ENCODE measurements around the gene PLEK.

Gene PLEK

DNA sequence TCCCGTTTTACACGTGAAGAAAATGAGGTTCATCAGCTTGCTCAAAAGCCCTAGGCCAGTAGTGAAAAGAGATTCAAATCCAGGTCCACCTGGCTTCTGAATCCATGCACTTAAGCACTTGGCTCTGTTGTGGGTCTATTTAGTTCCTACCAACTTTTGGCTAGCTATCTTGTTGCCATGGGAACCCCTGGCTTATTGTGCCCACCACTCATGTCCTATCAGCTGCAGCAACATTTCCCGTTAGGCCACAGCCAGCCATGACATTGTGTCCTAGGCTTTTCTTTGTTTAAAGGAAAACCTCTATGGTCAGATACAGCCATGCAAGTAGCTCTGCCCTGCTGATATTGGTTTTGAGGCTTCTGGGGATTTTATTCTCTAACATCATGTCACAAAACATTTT, 49.8 kb downstream of the PLEK start:
- DNase-seq (ENCODE audit: low read depth, low spot score) = no peak

GRCh38 chr2:68415521-68415920, 50.4 kb downstream of the PLEK start:
- DNase-seq (ENCODE audit: low read depth, low spot score) = no peak

GRCh38 chr2:68416081-68416675, 51.1 kb downstream of the PLEK start:
- DNase-seq (ENCODE audit: low read depth, low spot score) = no peak

- DNase-seq (ENCODE audit: low read depth, low spot score) = no peak
These were observed 52.8 kb downstream of the PLEK start for GRCh38 chr2:68417926-68418325.

- DNase-seq (ENCODE audit: low read depth, low spot score) = no peak
These were observed 53.3 kb downstream of the PLEK start for GRCh38 chr2:68418419-68418818.

- no peak for DNase-seq (ENCODE audit: low read depth, low spot score)
These were observed 53.8 kb downstream of the PLEK start for GRCh38 chr2:68418855-68419254.

GRCh38 chr2:68420254-68420910, 55.3 kb downstream of the PLEK start:
- no peak for DNase-seq (ENCODE audit: low read depth, low spot score)

DNA sequence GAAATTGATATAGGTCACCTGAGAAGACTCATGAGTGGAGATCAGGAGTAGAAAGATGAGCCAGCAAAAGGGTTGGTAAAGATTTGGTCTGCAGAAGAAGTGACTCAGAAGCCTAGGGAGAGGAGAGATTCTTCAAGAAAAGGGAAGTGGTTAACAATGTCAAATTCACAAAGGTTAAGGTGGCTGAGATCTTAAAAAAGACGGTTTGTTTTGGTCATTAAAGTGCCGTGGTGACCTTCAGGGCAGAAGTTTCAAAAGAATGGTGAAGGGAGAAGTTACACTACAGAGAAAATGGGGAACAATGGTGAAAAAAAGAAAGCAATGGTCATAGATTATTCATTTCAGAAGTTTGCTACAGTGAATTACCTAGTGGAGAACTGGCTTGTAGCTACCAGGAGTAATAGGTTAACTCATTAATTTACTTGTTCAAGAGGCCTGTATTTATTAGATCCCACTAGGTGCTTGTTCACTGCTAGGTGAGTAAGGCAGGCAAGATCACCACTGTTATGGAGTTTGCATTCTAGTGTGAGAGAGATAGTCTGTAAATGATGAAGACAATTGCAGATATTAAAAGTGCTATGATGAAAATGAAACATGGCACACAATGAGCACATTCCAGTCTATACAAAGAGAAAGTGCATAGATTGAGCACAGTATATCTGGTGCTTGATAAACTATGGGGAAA, 59.0 kb downstream of the PLEK start:
- no peak for DNase-seq (ENCODE audit: low read depth, low spot score)

GRCh38 chr2:68425503-68425902, 60.4 kb downstream of the PLEK start:
- no peak for DNase-seq (ENCODE audit: low read depth, low spot score)

DNA sequence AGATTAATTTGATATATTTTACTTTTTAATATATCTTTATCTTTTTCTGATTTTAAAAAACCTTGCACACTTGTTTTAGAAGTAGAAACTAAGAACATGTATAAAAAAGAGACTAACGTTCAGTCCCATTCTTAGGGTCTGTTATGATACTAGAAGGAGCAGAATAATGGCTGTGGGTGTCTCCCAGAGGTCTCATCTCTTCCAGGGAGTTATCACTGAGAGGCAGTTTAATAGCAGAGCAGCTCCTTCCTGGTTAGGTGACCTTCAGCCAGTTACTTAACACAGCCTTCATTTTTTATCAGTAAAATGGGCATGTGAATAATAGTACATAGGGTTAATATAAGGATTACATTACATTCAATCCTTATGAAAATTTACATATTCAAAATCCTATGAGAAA, 61.4 kb downstream of the PLEK start:
- no peak for DNase-seq (ENCODE audit: low read depth, low spot score)

- DNase-seq (ENCODE audit: low read depth, low spot score) = no peak
These were observed 61.9 kb downstream of the PLEK start for GRCh38 chr2:68426848-68427579.

DNA sequence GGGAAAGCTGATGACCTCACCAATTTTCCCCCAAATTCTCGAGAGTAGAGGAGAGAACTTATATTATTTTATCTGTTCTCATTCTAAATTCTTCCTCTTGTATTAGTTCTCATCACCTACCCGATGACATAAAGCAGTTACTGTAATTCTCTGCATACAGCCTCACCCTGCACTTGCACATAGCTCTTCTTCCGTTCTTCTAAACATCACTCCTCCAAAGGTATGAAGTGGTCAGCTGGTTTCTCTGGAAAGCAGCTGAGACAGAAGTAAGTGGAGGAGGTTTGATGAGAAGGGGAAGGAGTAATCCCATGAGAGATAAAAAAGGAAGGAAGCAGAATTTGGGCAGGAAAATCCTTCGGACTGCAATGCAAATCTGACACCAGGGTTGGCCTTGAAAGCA, 63.0 kb downstream of the PLEK start:
- DNase-seq (ENCODE audit: low read depth, low spot score) = no peak

DNA sequence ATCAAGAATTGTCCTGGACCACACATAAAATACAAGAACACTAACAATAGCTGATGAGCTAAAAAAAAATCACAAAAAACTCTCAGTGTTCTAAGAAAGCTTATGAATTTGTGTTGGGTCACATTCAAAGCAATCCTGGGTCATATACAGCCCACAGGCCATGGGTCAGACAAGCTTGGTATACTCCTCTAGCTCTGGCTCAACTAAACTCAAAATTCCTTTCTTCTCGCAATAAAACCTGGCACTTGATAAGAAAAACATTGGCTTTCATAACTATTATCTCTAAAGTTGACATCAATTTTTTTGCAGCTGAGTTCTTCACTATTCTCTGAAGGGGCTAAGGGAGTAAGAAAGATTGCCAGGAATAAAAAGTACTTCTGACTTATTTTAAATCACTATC, 63.7 kb downstream of the PLEK start:
- DNase-seq (ENCODE audit: low read depth, low spot score) = no peak

GRCh38 chr2:68429311-68429826, 64.3 kb downstream of the PLEK start:
- no peak for DNase-seq (ENCODE audit: low read depth, low spot score)

GRCh38 chr2:68431316-68431972, 66.4 kb downstream of the PLEK start:
- DNase-seq (ENCODE audit: low read depth, low spot score) = no peak

- DNase-seq (ENCODE audit: low read depth, low spot score) = no peak
These were observed 67.9 kb downstream of the PLEK start for GRCh38 chr2:68432696-68433658.

DNA sequence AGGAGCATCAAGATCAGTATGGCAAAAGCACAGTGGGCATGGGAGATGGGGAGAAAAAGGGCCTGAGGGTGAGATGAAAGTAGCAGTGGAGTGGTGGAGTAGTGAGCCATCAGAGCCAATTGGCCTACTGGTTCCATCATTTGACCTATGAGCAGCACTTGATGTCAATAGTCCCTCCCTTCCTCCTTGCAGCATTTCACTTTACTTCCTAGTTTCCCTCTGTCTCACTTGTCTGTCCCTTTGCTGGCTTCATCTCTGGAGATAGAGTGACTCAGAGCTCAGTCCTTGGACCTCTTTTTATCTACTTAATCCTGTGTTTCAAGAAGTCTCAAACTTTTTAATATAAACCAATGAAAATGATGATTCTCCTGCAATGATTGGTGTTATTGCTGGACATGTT, 69.9 kb downstream of the PLEK start:
- DNase-seq (ENCODE audit: low read depth, low spot score) = no peak

GRCh38 chr2:68435615-68436014, 70.5 kb downstream of the PLEK start:
- DNase-seq (ENCODE audit: low read depth, low spot score) = peak; percentile 22

GRCh38 chr2:68436270-68436669, 71.2 kb downstream of the PLEK start:
- no peak for DNase-seq (ENCODE audit: low read depth, low spot score)

- DNase-seq (ENCODE audit: low read depth, low spot score) = no peak
These were observed 73.6 kb downstream of the PLEK start for GRCh38 chr2:68438455-68439303.

Measured in astrocyte of the hippocampus (primary cell).